IPS-20b (cell line): Measurements from ENCODE around the gene VNN1.
"Not testable (repeated sequence)": the region's sequence is repeated elsewhere in the genome, so short reads cannot be mapped to it uniquely, and the experiment has no call there.

Experiments
- H3K27ac ChIP-seq: one replicate; pipeline ENCODE4 v1.5.1; 2013; ENCODE audit warnings: low read length
- H3K27me3 ChIP-seq: 2 replicates; pipeline ENCODE4 v1.6.1; 2013; ENCODE audit warnings: mild to moderate bottlenecking, low read length, inconsistent platforms; ENCODE audit not compliant: insufficient read depth
- H3K36me3 ChIP-seq: 2 replicates; pipeline ENCODE4 v1.6.1; 2013; ENCODE audit warnings: low read depth, mild to moderate bottlenecking, inconsistent platforms, low read length, moderate library complexity; ENCODE audit not compliant: insufficient read depth
- H3K4me1 ChIP-seq: 2 replicates; pipeline ENCODE4 v1.6.1; 2013; ENCODE audit warnings: mild to moderate bottlenecking, control low read depth, inconsistent platforms, low read length, moderate library complexity; ENCODE audit not compliant: insufficient read depth
- H3K4me3 ChIP-seq: 2 replicates; pipeline ENCODE4 v1.5.1; 2013; ENCODE audit warnings: mild to moderate bottlenecking, low read length, inconsistent platforms
- H3K9ac ChIP-seq: 2 replicates; pipeline ENCODE4 v1.6.1; 2013; ENCODE audit warnings: low read depth, mild to moderate bottlenecking, inconsistent platforms, low read length, moderate library complexity
- H3K9me3 ChIP-seq: 2 replicates; pipeline ENCODE4 v1.6.1; 2013; ENCODE audit warnings: mild to moderate bottlenecking, low read depth, low read length, inconsistent platforms; ENCODE audit not compliant: insufficient read depth

The VNN1 gene

GRCh38 chr6:132715881-132716637 lies 2.2 kb upstream of the VNN1 start:
- H3K27me3 ChIP-seq, result no peaks in the 10 kb centered on the region
- no peak overlapping the region for H3K27ac ChIP-seq
- H3K4me1 ChIP-seq, result no peaks in the 10 kb centered on the region
- no peaks in the 10 kb centered on the region for H3K36me3 ChIP-seq
- H3K9me3 ChIP-seq, result no peaks in the 10 kb centered on the region
- no peak overlapping the region for H3K9ac ChIP-seq
- H3K4me3 ChIP-seq, result no peak overlapping the region

GRCh38 chr6:132715204-132715603 lies 1.3 kb upstream of the VNN1 start:
- Histone ChIP-seq H3K27ac (no peak overlapping the region), H3K27me3 (no peaks in the 10 kb centered on the region), H3K4me1 (no peaks in the 10 kb centered on the region), H3K9ac (no peak overlapping the region), H3K36me3 (no peaks in the 10 kb centered on the region), H3K4me3 (no peak overlapping the region), H3K9me3 (no peaks in the 10 kb centered on the region)

GRCh38 chr6:132714160-132714559 lies 305 bp upstream of the VNN1 start:
- Histone ChIP-seq H3K4me3 (no peak overlapping the region), H3K9ac (no peak overlapping the region), H3K9me3 (no peaks in the 10 kb centered on the region), H3K27ac (no peak overlapping the region), H3K4me1 (no peaks in the 10 kb centered on the region), H3K36me3 (no peaks in the 10 kb centered on the region), H3K27me3 (no peaks in the 10 kb centered on the region)

GRCh38 chr6:132712366-132712765 lies 1.5 kb downstream of the VNN1 start:
- H3K36me3 ChIP-seq, result no peaks in the 10 kb centered on the region

GRCh38 chr6:132708771-132709170 lies 5.1 kb downstream of the VNN1 start:
- H3K4me3 ChIP-seq, result no peak overlapping the region
- no peaks in the 10 kb centered on the region for H3K36me3 ChIP-seq
- no peak overlapping the region for H3K9ac ChIP-seq
- no peak overlapping the region for H3K27ac ChIP-seq
- no peaks in the 10 kb centered on the region for H3K27me3 ChIP-seq
- H3K4me1 ChIP-seq, result no peaks in the 10 kb centered on the region
- H3K9me3 ChIP-seq, result no peaks in the 10 kb centered on the region

More at GRCh38 chr6:132712366-132712765, 1.5 kb downstream of the VNN1 start:
- H3K27ac ChIP-seq, result no peak overlapping the region
- no peaks in the 10 kb centered on the region for H3K27me3 ChIP-seq
- no peaks in the 10 kb centered on the region for H3K9me3 ChIP-seq
- H3K4me3 ChIP-seq, result no peak overlapping the region
- no peaks in the 10 kb centered on the region for H3K4me1 ChIP-seq
- no peak overlapping the region for H3K9ac ChIP-seq

GRCh38 chr6:132708002-132708401 lies 5.9 kb downstream of the VNN1 start:
- H3K36me3 ChIP-seq, result no peaks in the 10 kb centered on the region
- H3K9ac ChIP-seq, result no peak overlapping the region
- no peak overlapping the region for H3K4me3 ChIP-seq
- no peaks in the 10 kb centered on the region for H3K4me1 ChIP-seq
- no peaks in the 10 kb centered on the region for H3K9me3 ChIP-seq
- no peaks in the 10 kb centered on the region for H3K27me3 ChIP-seq
- H3K27ac ChIP-seq, result no peak overlapping the region

- not testable (repeated sequence) for H3K9me3 ChIP-seq, H3K4me3 ChIP-seq, H3K27ac ChIP-seq, H3K36me3 ChIP-seq, H3K9ac ChIP-seq, H3K4me1 ChIP-seq, H3K27me3 ChIP-seq
Observed at GRCh38 chr6:132706756-132707155, 7.1 kb downstream of the VNN1 start.

- H3K27ac ChIP-seq, result no peak overlapping the region
- no peak overlapping the region for H3K9ac ChIP-seq
- no peak overlapping the region for H3K4me3 ChIP-seq
- no peaks in the 10 kb centered on the region for H3K4me1 ChIP-seq
- H3K27me3 ChIP-seq, result no peaks in the 10 kb centered on the region
- H3K9me3 ChIP-seq, result no peaks in the 10 kb centered on the region
- H3K36me3 ChIP-seq, result no peaks in the 10 kb centered on the region
Observed at GRCh38 chr6:132703936-132704335, 9.9 kb downstream of the VNN1 start.

GRCh38 chr6:132698608-132699007 lies 15.2 kb downstream of the VNN1 start:
- H3K4me1 ChIP-seq, result no peaks in the 10 kb centered on the region
- no peak overlapping the region for H3K4me3 ChIP-seq
- no peaks in the 10 kb centered on the region for H3K36me3 ChIP-seq
- H3K9ac ChIP-seq, result no peak overlapping the region
- no peaks in the 10 kb centered on the region; the same call in 1 of the 2 replicates for H3K9me3 ChIP-seq
- H3K27me3 ChIP-seq, result no peaks in the 10 kb centered on the region
- no peak overlapping the region for H3K27ac ChIP-seq

- H3K27ac ChIP-seq, result no peak overlapping the region
- H3K4me3 ChIP-seq, result no peak overlapping the region
Observed at GRCh38 chr6:132695773-132696172, 18.1 kb downstream of the VNN1 start.

GRCh38 chr6:132693478-132693877 lies 20.4 kb downstream of the VNN1 start:
- H3K4me1 ChIP-seq, result no peaks in the 10 kb centered on the region

More at GRCh38 chr6:132695773-132696172, 18.1 kb downstream of the VNN1 start:
- no peak overlapping the region for H3K9ac ChIP-seq
- H3K9me3 ChIP-seq, result no peaks in the 10 kb centered on the region; the same call in 1 of the 2 replicates
- H3K27me3 ChIP-seq, result no peaks in the 10 kb centered on the region
- H3K36me3 ChIP-seq, result no peaks in the 10 kb centered on the region
- H3K4me1 ChIP-seq, result no peaks in the 10 kb centered on the region

GRCh38 chr6:132690678-132691077 lies 23.2 kb downstream of the VNN1 start:
- Histone ChIP-seq H3K9ac (no peak overlapping the region), H3K27me3 (no peaks in the 10 kb centered on the region), H3K9me3 (no peaks in the 10 kb centered on the region; the same call in 1 of the 2 replicates), H3K4me1 (no peaks in the 10 kb centered on the region), H3K4me3 (no peak overlapping the region), H3K36me3 (no peaks in the 10 kb centered on the region), H3K27ac (no peak overlapping the region)

More at GRCh38 chr6:132693478-132693877, 20.4 kb downstream of the VNN1 start:
- Histone ChIP-seq H3K9me3 (no peaks in the 10 kb centered on the region; the same call in 1 of the 2 replicates), H3K9ac (no peak overlapping the region), H3K27ac (no peak overlapping the region), H3K36me3 (no peaks in the 10 kb centered on the region), H3K4me3 (no peak overlapping the region), H3K27me3 (no peaks in the 10 kb centered on the region)
